ENCODE data around the gene SLC38A11.
"Not testable (repeated sequence)": the region's sequence is repeated elsewhere in the genome, so short reads cannot be mapped to it uniquely, and the experiment has no call there.

SLC38A11 gene

DNA sequence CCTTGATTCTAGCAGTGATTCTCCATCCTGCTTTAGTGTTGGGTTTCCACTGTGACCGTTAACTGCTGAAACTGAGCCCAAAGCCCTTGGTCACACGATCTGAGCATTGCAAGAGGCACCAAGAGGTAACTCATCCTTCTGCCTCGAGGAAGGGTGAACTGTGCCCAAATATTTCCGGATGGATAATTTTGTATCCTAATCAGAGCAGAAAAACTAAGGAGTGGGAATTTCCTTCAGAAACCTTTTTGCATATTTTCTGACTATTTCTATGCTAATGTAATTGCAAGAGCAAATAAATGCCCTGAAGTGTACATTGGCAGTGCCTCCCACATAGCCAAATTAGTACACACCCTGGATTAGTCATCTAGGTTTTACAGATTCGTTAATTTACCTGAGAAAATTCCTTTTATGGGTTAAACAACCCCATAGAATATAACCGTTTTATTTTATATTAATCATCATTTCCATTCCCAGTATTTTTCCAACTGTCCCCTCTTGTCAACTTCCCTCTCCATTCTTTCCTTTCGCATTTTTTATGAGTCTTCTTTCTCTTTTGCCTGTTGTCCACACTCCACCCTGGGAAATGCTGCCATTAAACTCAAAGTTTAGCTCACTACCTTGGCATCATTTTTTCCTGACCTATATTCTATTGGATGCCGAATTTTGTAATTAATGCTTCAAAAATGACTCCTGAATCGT, 82.0 kb downstream of the SLC38A11 start:
- DNase-seq, result no peak
- in situ Hi-C loops (cut with HindIII; ENCODE audit: low pct_ligation_motif_present, low sequenced_read_pairs), result no loop called here
- Histone ChIP-seq H3K4me3 (ENCODE audit: low read depth, low read length) (no peak overlapping the region), H3K27ac (no peak overlapping the region), H3K36me3 (replicated peaks) (no peaks in the 10 kb centered on the region), H3K27me3 (replicated peaks) (no peaks in the 10 kb centered on the region)
- TF ChIP-seq, protein P1, sequence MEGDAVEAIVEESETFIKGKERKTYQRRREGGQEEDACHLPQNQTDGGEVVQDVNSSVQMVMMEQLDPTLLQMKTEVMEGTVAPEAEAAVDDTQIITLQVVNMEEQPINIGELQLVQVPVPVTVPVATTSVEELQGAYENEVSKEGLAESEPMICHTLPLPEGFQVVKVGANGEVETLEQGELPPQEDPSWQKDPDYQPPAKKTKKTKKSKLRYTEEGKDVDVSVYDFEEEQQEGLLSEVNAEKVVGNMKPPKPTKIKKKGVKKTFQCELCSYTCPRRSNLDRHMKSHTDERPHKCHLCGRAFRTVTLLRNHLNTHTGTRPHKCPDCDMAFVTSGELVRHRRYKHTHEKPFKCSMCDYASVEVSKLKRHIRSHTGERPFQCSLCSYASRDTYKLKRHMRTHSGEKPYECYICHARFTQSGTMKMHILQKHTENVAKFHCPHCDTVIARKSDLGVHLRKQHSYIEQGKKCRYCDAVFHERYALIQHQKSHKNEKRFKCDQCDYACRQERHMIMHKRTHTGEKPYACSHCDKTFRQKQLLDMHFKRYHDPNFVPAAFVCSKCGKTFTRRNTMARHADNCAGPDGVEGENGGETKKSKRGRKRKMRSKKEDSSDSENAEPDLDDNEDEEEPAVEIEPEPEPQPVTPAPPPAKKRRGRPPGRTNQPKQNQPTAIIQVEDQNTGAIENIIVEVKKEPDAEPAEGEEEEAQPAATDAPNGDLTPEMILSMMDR (IDR thresholded peaks at IDR 0.05; ENCODE audit: low read depth, low read length, missing control alignments), result no peak

DNA sequence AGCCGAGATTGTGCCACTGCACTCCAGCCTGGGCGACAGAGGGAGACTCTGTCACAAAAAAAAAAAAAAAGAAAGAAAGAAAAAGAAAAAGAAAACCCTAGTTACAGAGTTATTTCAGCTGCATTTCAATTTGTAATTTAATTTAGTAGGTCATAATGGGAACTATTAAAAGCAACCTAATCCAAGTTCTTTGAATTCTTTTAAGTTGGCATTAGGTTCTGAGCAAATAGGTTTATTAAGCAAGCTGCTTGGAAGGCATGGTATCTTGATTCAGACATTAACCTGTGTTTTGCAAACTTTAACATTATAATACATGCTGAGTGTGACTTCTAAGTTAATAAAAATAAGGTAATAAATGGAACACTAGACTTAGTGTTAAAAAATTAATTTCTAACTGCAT, 83.9 kb downstream of the SLC38A11 start:
- TF ChIP-seq, protein P1 (IDR thresholded peaks at IDR 0.05; ENCODE audit: low read depth, low read length, missing control alignments), result no peak
- Histone ChIP-seq H3K4me3 (ENCODE audit: low read depth, low read length) (no peak overlapping the region), H3K27ac (no peak overlapping the region), H3K27me3 (replicated peaks) (no peaks in the 10 kb centered on the region), H3K36me3 (replicated peaks) (no peaks in the 10 kb centered on the region)
- DNase-seq, result no peak
- in situ Hi-C loops (cut with HindIII; ENCODE audit: low pct_ligation_motif_present, low sequenced_read_pairs), result no loop called here

DNA sequence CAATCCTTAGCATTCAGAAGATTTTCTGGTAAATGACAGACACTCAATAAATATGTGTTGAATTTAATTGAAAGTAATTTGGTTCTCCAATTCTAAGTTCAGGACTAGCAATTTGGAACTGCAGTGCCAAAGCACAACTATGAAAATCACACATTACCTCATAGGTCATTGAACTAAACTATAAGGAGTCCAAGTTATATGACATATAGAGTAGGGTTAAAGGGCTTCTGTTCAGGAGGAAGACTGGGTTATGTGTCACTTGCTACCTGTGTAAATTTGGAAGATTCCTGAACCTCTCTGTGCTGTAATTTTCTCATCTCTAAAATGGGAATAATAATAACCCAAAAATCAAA, 85.9 kb downstream of the SLC38A11 start:
- TF ChIP-seq, protein P1 (IDR thresholded peaks at IDR 0.05; ENCODE audit: low read depth, low read length, missing control alignments), result no peak
- Histone ChIP-seq H3K36me3 (replicated peaks) (no peaks in the 10 kb centered on the region), H3K27ac (no peak overlapping the region), H3K27me3 (replicated peaks) (no peaks in the 10 kb centered on the region), H3K4me3 (ENCODE audit: low read depth, low read length) (no peak overlapping the region)
- DNase-seq, result no peak
- in situ Hi-C loops (cut with HindIII; ENCODE audit: low pct_ligation_motif_present, low sequenced_read_pairs), result no loop called here

DNA sequence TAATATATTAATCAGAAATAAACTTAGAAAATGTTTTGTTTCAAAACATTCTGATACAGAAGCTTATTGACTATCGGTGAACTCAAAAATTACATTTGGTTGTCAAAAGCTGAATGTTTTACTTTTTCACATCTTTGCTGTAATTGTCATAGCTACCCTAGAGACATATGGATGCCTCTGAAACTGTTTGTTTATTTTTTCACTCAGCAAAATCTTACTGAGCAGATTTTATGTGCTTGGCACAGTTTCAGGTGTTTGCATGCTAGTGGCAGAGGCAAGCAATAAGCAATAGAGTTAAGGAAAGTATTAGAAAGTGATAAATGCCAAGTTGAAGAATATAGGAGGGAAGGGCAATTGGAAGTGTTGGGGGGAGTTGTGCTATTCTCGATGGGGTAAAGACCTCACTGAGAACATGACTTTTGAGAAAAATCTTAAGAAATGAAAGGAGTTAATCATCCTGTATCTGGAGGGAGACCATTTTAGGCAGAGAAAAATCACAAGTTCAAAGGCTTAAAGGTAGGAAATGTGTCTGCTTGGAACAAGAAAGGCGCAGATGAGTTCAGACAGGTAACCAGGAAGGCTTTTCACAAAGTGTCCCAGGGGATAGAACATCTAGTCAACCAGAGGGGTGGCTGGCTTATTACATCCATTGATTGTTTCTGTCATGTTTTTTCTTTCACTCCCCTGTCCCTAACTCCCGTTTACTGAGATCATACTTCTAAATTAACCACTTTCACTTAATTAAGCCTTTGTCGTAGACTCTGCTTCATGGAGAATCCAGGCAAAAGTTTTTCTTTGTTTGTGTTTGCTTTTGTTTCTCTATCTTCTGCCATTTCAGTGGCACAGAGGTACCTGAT, 86.5 kb downstream of the SLC38A11 start:
- no peak overlapping the region for H3K27ac ChIP-seq

DNA sequence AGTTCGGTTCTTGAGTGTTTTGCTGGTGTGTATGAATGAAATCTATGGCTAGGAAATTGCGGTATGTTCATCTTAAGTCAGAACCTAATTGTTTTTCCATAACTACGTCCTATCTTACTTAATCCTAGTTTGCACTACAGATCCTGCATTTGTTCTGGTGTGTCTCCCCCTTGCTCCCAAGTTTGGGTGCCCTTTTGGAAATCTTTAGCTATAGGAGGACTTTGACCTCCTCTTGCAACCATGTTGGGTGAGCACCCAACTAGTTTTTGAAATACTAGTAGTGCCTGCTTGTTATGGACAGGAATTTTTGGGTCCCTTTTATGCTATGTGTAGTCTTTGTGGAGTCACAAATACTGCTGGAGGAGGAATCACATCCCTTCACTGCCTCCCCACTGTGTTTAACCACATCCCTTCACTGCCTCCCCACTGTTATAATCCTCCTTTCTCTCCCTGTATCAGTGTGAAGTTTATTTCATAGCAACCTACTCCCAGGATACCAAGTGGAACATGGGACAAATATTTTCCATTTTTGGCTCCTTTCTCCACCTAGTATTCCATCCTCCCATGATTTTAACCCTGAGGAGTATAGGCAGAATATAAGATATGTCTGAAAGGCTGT, 87.4 kb downstream of the SLC38A11 start:
- no peaks in the 10 kb centered on the region for H3K36me3 ChIP-seq (replicated peaks)
- TF ChIP-seq, protein P1 (IDR thresholded peaks at IDR 0.05; ENCODE audit: low read depth, low read length, missing control alignments), result no peak
- H3K27ac ChIP-seq, result no peak overlapping the region
- in situ Hi-C loops (cut with HindIII; ENCODE audit: low pct_ligation_motif_present, low sequenced_read_pairs), result no loop called here
- no peaks in the 10 kb centered on the region for H3K27me3 ChIP-seq (replicated peaks)
- DNase-seq, result no peak
- H3K4me3 ChIP-seq (ENCODE audit: low read depth, low read length), result no peak overlapping the region

More for the DNA sequence above, 86.5 kb downstream of the SLC38A11 start:
- Histone ChIP-seq H3K27me3 (replicated peaks) (no peaks in the 10 kb centered on the region), H3K36me3 (replicated peaks) (no peaks in the 10 kb centered on the region), H3K4me3 (ENCODE audit: low read depth, low read length) (no peak overlapping the region)
- TF ChIP-seq, protein P1 (IDR thresholded peaks at IDR 0.05; ENCODE audit: low read depth, low read length, missing control alignments), result no peak
- in situ Hi-C loops (cut with HindIII; ENCODE audit: low pct_ligation_motif_present, low sequenced_read_pairs), result no loop called here
- DNase-seq, result no peak

DNA sequence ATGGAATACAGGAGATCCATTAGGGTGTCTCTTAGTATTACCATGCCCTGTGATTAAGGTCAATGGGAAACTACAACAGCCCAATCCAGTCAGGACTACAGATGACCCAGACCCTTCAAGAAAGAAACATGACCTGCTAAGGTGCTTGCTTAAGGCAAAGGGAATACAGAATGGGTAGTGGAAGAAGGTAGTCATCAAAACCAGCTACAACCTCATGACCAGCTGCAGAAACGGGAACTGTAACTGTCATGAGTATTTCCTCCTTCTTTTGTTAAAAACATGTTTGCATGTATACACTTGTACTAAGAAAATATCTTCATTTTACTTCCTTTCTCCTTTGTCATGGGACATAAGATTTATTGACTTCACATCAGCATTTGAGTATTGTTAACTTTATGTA, 88.9 kb downstream of the SLC38A11 start:
- H3K27me3 ChIP-seq (replicated peaks); in situ Hi-C loops (cut with HindIII; ENCODE audit: low pct_ligation_motif_present, low sequenced_read_pairs); DNase-seq; H3K4me3 ChIP-seq (ENCODE audit: low read depth, low read length); H3K36me3 ChIP-seq (replicated peaks); H3K27ac ChIP-seq: not testable (repeated sequence)
